ENCODE data around the gene CCSAP. TPM values are rescaled to one million over a fixed set of nuclear protein-coding genes. Genes with fewer than 3 reads are reported as not detected.
"Not testable (repeated sequence)": the region's sequence is repeated elsewhere in the genome, so short reads cannot be mapped to it uniquely, and the experiment has no call there.

CCSAP gene
- 5.9 and 8.5 TPM in 2 replicates for total RNA-seq

GRCh38 chr1:229342656-229343569 is at the start of gene CCSAP:
TSS of gene CCSAP (minus strand) at chr1:229343047. CDS start at chr1:229342465, 582 bp downstream.
- no peak for DNase-seq (ENCODE audit: low read depth, low spot score)

- no peak for DNase-seq (ENCODE audit: low read depth, low spot score)
These were observed 47.3 kb upstream of the CCSAP start for GRCh38 chr1:229390130-229390529.

GRCh38 chr1:229388897-229389580 is 46.2 kb upstream of the CCSAP start:
- no peak for DNase-seq (ENCODE audit: low read depth, low spot score)

- DNase-seq (ENCODE audit: low read depth, low spot score): no peak
These were observed 43.1 kb upstream of the CCSAP start for GRCh38 chr1:229385853-229386456.

- no peak for DNase-seq (ENCODE audit: low read depth, low spot score)
These were observed 42.0 kb upstream of the CCSAP start for GRCh38 chr1:229384822-229385221.

GRCh38 chr1:229383961-229384360 is 41.1 kb upstream of the CCSAP start:
- no peak for DNase-seq (ENCODE audit: low read depth, low spot score)

GRCh38 chr1:229383188-229383587 is 40.3 kb upstream of the CCSAP start:
- DNase-seq (ENCODE audit: low read depth, low spot score): no peak

- no peak for DNase-seq (ENCODE audit: low read depth, low spot score)
These were observed 38.4 kb upstream of the CCSAP start for GRCh38 chr1:229381234-229381633.

- DNase-seq (ENCODE audit: low read depth, low spot score): no peak
These were observed 37.8 kb upstream of the CCSAP start for GRCh38 chr1:229380536-229381160.

GRCh38 chr1:229379846-229380245 is 37.0 kb upstream of the CCSAP start:
- DNase-seq (ENCODE audit: low read depth, low spot score): no peak

GRCh38 chr1:229378586-229379367 is 35.9 kb upstream of the CCSAP start:
- DNase-seq (ENCODE audit: low read depth, low spot score): no peak

GRCh38 chr1:229378035-229378434 is 35.2 kb upstream of the CCSAP start:
- DNase-seq (ENCODE audit: low read depth, low spot score): not testable (repeated sequence)

- DNase-seq (ENCODE audit: low read depth, low spot score): no peak
These were observed 34.6 kb upstream of the CCSAP start for GRCh38 chr1:229377429-229377828.

- DNase-seq (ENCODE audit: low read depth, low spot score): no peak
These were observed 33.7 kb upstream of the CCSAP start for GRCh38 chr1:229376521-229376920.

- DNase-seq (ENCODE audit: low read depth, low spot score): no peak
These were observed 31.6 kb upstream of the CCSAP start for GRCh38 chr1:229374485-229374884.

- DNase-seq (ENCODE audit: low read depth, low spot score): no peak
These were observed 30.5 kb upstream of the CCSAP start for GRCh38 chr1:229373395-229373794.

- DNase-seq (ENCODE audit: low read depth, low spot score): no peak
These were observed 29.4 kb upstream of the CCSAP start for GRCh38 chr1:229372251-229372650.

GRCh38 chr1:229371624-229372023 is 28.8 kb upstream of the CCSAP start:
- no peak for DNase-seq (ENCODE audit: low read depth, low spot score)

GRCh38 chr1:229370601-229371021 is 27.8 kb upstream of the CCSAP start:
- DNase-seq (ENCODE audit: low read depth, low spot score): no peak

GRCh38 chr1:229368347-229368746 is 25.5 kb upstream of the CCSAP start:
- DNase-seq (ENCODE audit: low read depth, low spot score): no peak

GRCh38 chr1:229365569-229365968 is 22.7 kb upstream of the CCSAP start:
- no peak for DNase-seq (ENCODE audit: low read depth, low spot score)
